HepG2 (cell line): ENCODE data around the gene HLA-DOA. TPM values are rescaled to one million over a fixed set of nuclear protein-coding genes. Genes with fewer than 3 reads are reported as not detected.

Experiments used
- AGO2 ChIP-seq: fragments of 200-400 bp; formaldehyde crosslinking; optimal IDR thresholded peaks from 2 replicates; pipeline ENCODE3; 2017; ENCODE audit warnings: mild to moderate bottlenecking, low read depth, low read length, moderate library complexity
- BCLAF1 ChIP-seq: fragments of 450-650 bp; IDR thresholded peaks from 2 replicates; pipeline ENCODE4 v1.6.1; 2017; ENCODE audit warnings: mild to moderate bottlenecking
- CBX1 ChIP-seq: IDR thresholded peaks from one replicate; pipeline ENCODE4 v1.6.1; 2016; ENCODE audit warnings: antibody characterized with exemption, low read depth
- CTCF ChIP-seq: sonication (generic); formaldehyde crosslinking; IDR thresholded peaks from 2 replicates; pipeline ENCODE4 v1.5.0; 2020; ENCODE audit warnings: mild to moderate bottlenecking, missing genetic modification reagents, moderate library complexity
- ELF3 ChIP-seq: IDR thresholded peaks from 2 replicates; pipeline ENCODE4 v1.6.1; 2016; ENCODE audit warnings: missing genetic modification reagents, missing compliant biosample characterization
- ETV5 ChIP-seq: IDR thresholded peaks from 2 replicates; pipeline ENCODE4 v1.6.1; 2018; ENCODE audit warnings: missing biosample characterization, missing genetic modification reagents, inconsistent platforms, borderline replicate concordance
- FOSL2 ChIP-seq: sonication (generic); formaldehyde crosslinking; IDR thresholded peaks from 2 replicates; pipeline ENCODE4 v1.4.0; 2020; ENCODE audit warnings: missing genetic modification reagents
- KLF12 ChIP-seq: sonication (generic); formaldehyde crosslinking; IDR thresholded peaks from 2 replicates; pipeline ENCODE4 v1.4.0; 2020; ENCODE audit warnings: missing genetic modification reagents, borderline replicate concordance
- KMT2A ChIP-seq: sonication (generic); formaldehyde crosslinking; IDR thresholded peaks from 2 replicates; pipeline ENCODE4 v1.4.0; 2020; ENCODE audit warnings: missing genetic modification reagents
- LCORL ChIP-seq, 2 experiments: fragments of 450-650 bp in 1 of 2; sonication (generic) in 1 of 2; formaldehyde crosslinking in 1 of 2; IDR thresholded peaks; 2 replicates each; pipeline versions ENCODE4 v1.5.0 to v1.6.1; 2017 to 2020; ENCODE audit warnings: antibody characterized with exemption in 1 of 2, missing genetic modification reagents in 1 of 2
- MAZ ChIP-seq, 2 experiments: sonication (generic) in 1 of 2; formaldehyde crosslinking in 1 of 2; IDR thresholded peaks; 2 replicates each; pipeline versions ENCODE4 v1.5.0 to v1.6.1; 2012 to 2020; ENCODE audit warnings: low read depth in 2 of 2, mild to moderate bottlenecking in 2 of 2, borderline replicate concordance in 1 of 2, improper control_type of control experiment in 1 of 2, low read length in 1 of 2, missing genetic modification reagents in 1 of 2, moderate library complexity in 1 of 2
- MEIS1 ChIP-seq: sonication (generic); formaldehyde crosslinking; IDR thresholded peaks from 2 replicates; pipeline ENCODE4 v1.9.0; 2021; ENCODE audit warnings: mild to moderate bottlenecking, missing genetic modification reagents, moderate library complexity, borderline replicate concordance
- MIXL1 ChIP-seq: IDR thresholded peaks from 2 replicates; pipeline ENCODE4 v1.6.1; 2016
- MLLT10 ChIP-seq: sonication (generic); formaldehyde crosslinking; IDR thresholded peaks from 2 replicates; pipeline ENCODE4 v1.4.0; 2020; ENCODE audit warnings: missing genetic modification reagents
- MTF1 ChIP-seq: sonication (generic); formaldehyde crosslinking; IDR thresholded peaks from 2 replicates; pipeline ENCODE4 v1.5.0; 2020; ENCODE audit warnings: missing genetic modification reagents
- RAD21 ChIP-seq: fragments of 450-650 bp; formaldehyde crosslinking; IDR thresholded peaks from 2 replicates; pipeline ENCODE4 v1.5.0; 2020; ENCODE audit warnings: mild to moderate bottlenecking
- RNF2 ChIP-seq: fragments of 450-650 bp; conservative IDR thresholded peaks from 2 replicates; pipeline ENCODE4 v1.6.1; 2016; ENCODE audit warnings: low read depth
- ZNF124 ChIP-seq: sonication (generic); formaldehyde crosslinking; IDR thresholded peaks from 2 replicates; pipeline ENCODE4 v1.4.0; 2020; ENCODE audit warnings: missing genetic modification reagents
- ZNF296 ChIP-seq: sonication (generic); formaldehyde crosslinking; conservative IDR thresholded peaks from 2 replicates; pipeline ENCODE4 v1.5.0; 2020; ENCODE audit warnings: mild to moderate bottlenecking, missing genetic modification reagents
- ZNF33A ChIP-seq: sonication (generic); formaldehyde crosslinking; IDR thresholded peaks from 2 replicates; pipeline ENCODE4 v1.5.1; 2020; ENCODE audit warnings: missing genetic modification reagents, mild to moderate bottlenecking, moderate library complexity, borderline replicate concordance
- ZNF501 ChIP-seq: sonication (generic); formaldehyde crosslinking; IDR thresholded peaks from 2 replicates; pipeline ENCODE4 v1.5.1; 2020; ENCODE audit warnings: mild to moderate bottlenecking, moderate library complexity, missing genetic modification reagents
- ZZZ3 ChIP-seq: sonication (generic); formaldehyde crosslinking; IDR thresholded peaks from 2 replicates; pipeline ENCODE4 v1.4.0; 2020; ENCODE audit warnings: missing genetic modification reagents, mild to moderate bottlenecking, borderline replicate concordance
- polyA plus RNA-seq, 8 experiments: library from polyadenylated mRNA; depleted of rRNA in 3 of 8; stranded (reverse) in 7 of 8; unstranded in 1 of 8; fragments of >200 nt; fragmentation: Illumina TruSeq in 4 of 8; extraction: Trizol in 4 of 8; gene quantifications; 2 replicates each; pipeline versions ENCODE4 v1.2.1 to v1.2.3, GENCODE V29; 2011 to 2016; ENCODE audit warnings: low read depth in 4 of 8, missing spikeins in 1 of 8, mixed read lengths in 1 of 8; ENCODE audit not compliant: insufficient read depth in 1 of 8
- total RNA-seq, 5 experiments: library from RNA; depleted of rRNA; stranded (reverse); fragments of >200 nt; fragmentation: Illumina TruSeq; extraction: Trizol; gene quantifications; 2 replicates each; pipeline ENCODE4 v1.2.3, GENCODE V29; 2016; ENCODE audit warnings: low read depth in 1 of 5

HLA-DOA gene
- total and polyA plus RNA-seq, 2 of the 13 experiments (the other 11 are each of a cell fraction or from before 2014, with no cell fraction given): 0.03 to 0.09 TPM

GRCh38 chr6:33014841-33015634, 5.6 kb upstream of the HLA-DOA start (continued):
- TF ChIP-seq MTF1 (CRISPR knock-in tag): no peak
- TF ChIP-seq ZNF296: no peak
- no peak for TF ChIP-seq ZNF124 (CRISPR knock-in tag)
- TF ChIP-seq ZNF33A (CRISPR knock-in tag): no peak
- TF ChIP-seq ETV5 (CRISPR knock-in tag): no peak
- no peak for TF ChIP-seq AGO2
- no peak for TF ChIP-seq RNF2
- TF ChIP-seq MEIS1 (CRISPR knock-in tag): no peak
- no peak for TF ChIP-seq ZNF501 (CRISPR knock-in tag)
- TF ChIP-seq FOSL2 (CRISPR knock-in tag): no peak
- TF ChIP-seq ELF3: 0 out of 2 replicates have a peak, but pooled peaks have one; percentile 29
- no peak for TF ChIP-seq LCORL (IDR thresholded peaks at IDR 0.05)
- no peak for TF ChIP-seq LCORL (CRISPR knock-in tag; IDR thresholded peaks at IDR 0.05)
- no peak for TF ChIP-seq BCLAF1
- TF ChIP-seq MLLT10 (CRISPR knock-in tag): no peak
- TF ChIP-seq KLF12: no peak
- TF ChIP-seq CBX1: no peak
- no peak for TF ChIP-seq KMT2A (CRISPR knock-in tag)
- TF ChIP-seq ZZZ3 (CRISPR knock-in tag): no peak
- TF ChIP-seq MIXL1: 0 out of 2 replicates have a peak, but pooled peaks have one; percentile 20
- TF ChIP-seq MAZ (IDR thresholded peaks at IDR 0.05; ENCODE audit: borderline replicate concordance, low read depth, low read length): no peak
- no peak for TF ChIP-seq MAZ (CRISPR knock-in tag; IDR thresholded peaks at IDR 0.05; ENCODE audit: low read depth)
- TF ChIP-seq RAD21 (CRISPR knock-in tag): peak; percentile 65; the same call in 1 of the 2 replicates
- peak; percentile 80 for TF ChIP-seq CTCF (CRISPR knock-in tag)
